BLaER1 (cell line): Measurements from ENCODE around the gene SCAF8.

Experiments used
- H3K27ac ChIP-seq: shearing (Covaris generic); formaldehyde crosslinking; 2 replicates; pipeline ENCODE4 v1.8.1; 2022
- H3K27me3 ChIP-seq: shearing (Covaris generic); formaldehyde crosslinking; 2 replicates; pipeline ENCODE4 v1.8.1; 2022
- H3K36me3 ChIP-seq: shearing (Covaris generic); formaldehyde crosslinking; 2 replicates; pipeline ENCODE4 v1.8.1; 2022
- H3K4me1 ChIP-seq: shearing (Covaris generic); formaldehyde crosslinking; 2 replicates; pipeline ENCODE4 v1.8.1; 2022
- H3K4me2 ChIP-seq: shearing (Covaris generic); formaldehyde crosslinking; 2 replicates; pipeline ENCODE4 v1.8.1; 2022
- H3K4me3 ChIP-seq: shearing (Covaris generic); formaldehyde crosslinking; 2 replicates; pipeline ENCODE4 v1.8.1; 2022
- H3K9ac ChIP-seq: shearing (Covaris generic); formaldehyde crosslinking; 2 replicates; pipeline ENCODE4 v1.8.1; 2022
- H3K9me3 ChIP-seq: shearing (Covaris generic); formaldehyde crosslinking; 2 replicates; pipeline ENCODE4 v1.8.1; 2022
- H4K20me1 ChIP-seq: shearing (Covaris generic); formaldehyde crosslinking; 2 replicates; pipeline ENCODE4 v1.8.1; 2022
- Cebpa-rat ChIP-seq: shearing (Covaris generic); IDR thresholded peaks from 2 replicates; pipeline ENCODE4 v1.8.1; 2022

The SCAF8 gene

GRCh38 chr6:154852687-154853086 lies 119.5 kb downstream of the SCAF8 start:
- no peak overlapping the region for H3K27ac ChIP-seq
- H3K36me3 ChIP-seq, result peaks cover 50% of the 10 kb centered on the region
- H3K4me2 ChIP-seq, result no peak overlapping the region
- no peak overlapping the region for H3K9ac ChIP-seq
- peaks cover 18% of the 10 kb centered on the region; the same call in 1 of the 2 replicates for H4K20me1 ChIP-seq
- H3K4me3 ChIP-seq, result no peak overlapping the region
- peaks cover 6% of the 10 kb centered on the region; the same call in 1 of the 2 replicates for H3K9me3 ChIP-seq
- no peaks in the 10 kb centered on the region for H3K27me3 ChIP-seq
- TF ChIP-seq Cebpa-rat, result no peak
- H3K4me1 ChIP-seq, result peaks cover 5% of the 10 kb centered on the region; the same call in 1 of the 2 replicates

DNA sequence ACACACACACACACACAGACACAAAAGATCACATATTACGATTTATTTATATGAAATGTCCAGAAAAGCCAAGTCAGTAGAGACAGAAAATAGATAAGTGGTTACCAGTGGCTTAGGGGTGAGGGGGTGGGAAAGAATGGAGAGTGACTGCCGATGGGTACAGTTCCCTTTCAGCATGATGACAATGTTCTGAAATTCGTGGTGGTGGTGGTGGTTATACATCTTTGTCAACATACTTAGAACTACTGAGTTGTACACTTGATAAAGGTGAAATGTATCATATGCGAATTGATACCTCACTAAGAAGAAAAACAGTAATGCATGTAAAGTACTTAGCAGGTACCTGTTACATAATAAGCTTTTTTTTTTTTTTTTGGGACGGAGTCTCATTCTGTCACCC lies 124.3 kb downstream of the SCAF8 start:
- Histone ChIP-seq H3K4me1 (no peaks in the 10 kb centered on the region), H3K9ac (no peak overlapping the region), H3K4me2 (no peak overlapping the region), H3K9me3 (peaks cover 6% of the 10 kb centered on the region; the same call in 1 of the 2 replicates), H3K27me3 (no peaks in the 10 kb centered on the region), H4K20me1 (no peaks in the 10 kb centered on the region), H3K36me3 (peaks cover 38% of the 10 kb centered on the region), H3K27ac (no peak overlapping the region), H3K4me3 (no peak overlapping the region)
- no peak for TF ChIP-seq Cebpa-rat

DNA sequence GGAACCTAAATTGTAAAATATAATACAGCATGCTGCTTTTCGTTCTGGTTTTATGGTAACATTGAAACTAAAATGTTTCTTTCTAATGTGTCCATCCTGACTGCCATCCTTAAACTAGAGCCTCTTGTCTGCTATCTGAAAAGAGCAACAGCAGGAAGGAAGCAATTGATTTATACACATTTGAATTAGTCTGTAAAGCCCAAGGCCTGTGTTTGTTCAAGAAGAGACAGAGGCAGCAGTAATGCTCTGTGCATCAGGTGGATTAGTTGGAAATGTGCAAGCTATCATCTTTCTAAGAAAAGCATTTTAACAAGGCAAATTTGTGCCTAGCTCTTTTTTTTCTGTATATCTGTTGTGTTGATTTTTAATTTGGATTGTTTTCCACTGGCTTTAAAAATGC lies 128.6 kb downstream of the SCAF8 start:
- Histone ChIP-seq H3K27ac (no peak overlapping the region), H4K20me1 (no peaks in the 10 kb centered on the region), H3K9me3 (peaks cover 5% of the 10 kb centered on the region; the same call in 1 of the 2 replicates), H3K9ac (no peak overlapping the region), H3K36me3 (peaks cover 34% of the 10 kb centered on the region), H3K4me2 (no peak overlapping the region), H3K4me1 (peaks cover 7% of the 10 kb centered on the region), H3K27me3 (no peaks in the 10 kb centered on the region), H3K4me3 (no peak overlapping the region)
- no peak for TF ChIP-seq Cebpa-rat

GRCh38 chr6:154862536-154862935 lies 129.3 kb downstream of the SCAF8 start:
- H3K9ac ChIP-seq, result no peak overlapping the region
- TF ChIP-seq Cebpa-rat, result no peak
- H3K4me1 ChIP-seq, result peaks cover 7% of the 10 kb centered on the region

DNA sequence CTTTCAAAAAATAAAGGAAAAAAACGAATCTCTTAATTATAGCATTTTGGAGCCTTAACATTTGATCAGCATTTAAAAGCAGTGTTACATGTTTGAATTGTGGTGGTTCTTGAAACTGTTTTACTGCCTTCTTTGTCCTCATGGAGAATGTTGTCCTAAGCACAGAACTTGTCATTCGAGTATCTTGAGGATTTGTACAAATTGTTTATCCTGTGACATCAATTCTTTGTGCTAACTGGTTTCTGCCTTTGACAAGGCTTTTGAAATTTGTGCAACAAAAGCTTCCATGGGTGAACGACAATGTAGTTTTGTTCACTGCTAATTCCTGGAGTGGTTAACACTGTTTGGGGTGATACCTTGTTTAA lies 130.8 kb downstream of the SCAF8 start:
- Histone ChIP-seq H3K4me2 (no peak overlapping the region), H3K4me3 (no peak overlapping the region), H3K27me3 (no peaks in the 10 kb centered on the region), H3K27ac (no peak overlapping the region), H3K9me3 (no peaks in the 10 kb centered on the region), H3K4me1 (peaks cover 7% of the 10 kb centered on the region), H3K9ac (no peak overlapping the region), H3K36me3 (peaks cover 24% of the 10 kb centered on the region), H4K20me1 (no peaks in the 10 kb centered on the region)
- TF ChIP-seq Cebpa-rat, result no peak

More at GRCh38 chr6:154862536-154862935, 129.3 kb downstream of the SCAF8 start:
- Histone ChIP-seq H3K9me3 (no peaks in the 10 kb centered on the region), H3K4me3 (no peak overlapping the region), H3K27ac (no peak overlapping the region), H3K36me3 (peaks cover 27% of the 10 kb centered on the region), H4K20me1 (no peaks in the 10 kb centered on the region), H3K27me3 (no peaks in the 10 kb centered on the region), H3K4me2 (no peak overlapping the region)

DNA sequence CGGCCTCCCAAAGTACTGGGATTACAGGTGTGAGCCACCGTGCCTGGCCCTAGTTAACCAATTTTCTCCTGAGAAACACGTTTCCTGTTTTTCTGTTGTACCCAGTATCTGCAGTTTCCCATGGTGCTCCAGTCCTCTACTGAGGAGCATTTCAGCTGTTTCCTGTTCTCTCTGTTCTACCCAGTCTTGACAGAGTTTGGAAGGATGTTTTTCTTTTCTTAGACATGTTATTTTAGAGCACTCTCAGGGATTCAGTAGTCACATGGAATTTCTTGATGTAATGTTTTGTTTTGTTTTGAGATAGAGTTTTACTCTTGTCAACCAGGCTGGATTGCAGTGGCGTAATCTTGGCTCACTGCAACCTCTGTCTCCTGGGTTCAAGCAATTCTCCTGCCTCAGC lies 132.1 kb downstream of the SCAF8 start:
- Histone ChIP-seq H3K9ac (no peak overlapping the region), H3K4me3 (no peak overlapping the region), H3K27ac (no peak overlapping the region), H3K36me3 (peaks cover 14% of the 10 kb centered on the region), H4K20me1 (no peaks in the 10 kb centered on the region), H3K9me3 (no peaks in the 10 kb centered on the region), H3K27me3 (no peaks in the 10 kb centered on the region), H3K4me2 (peak overlapping the region; percentile 26), H3K4me1 (peaks cover 7% of the 10 kb centered on the region)
- TF ChIP-seq Cebpa-rat, result no peak

DNA sequence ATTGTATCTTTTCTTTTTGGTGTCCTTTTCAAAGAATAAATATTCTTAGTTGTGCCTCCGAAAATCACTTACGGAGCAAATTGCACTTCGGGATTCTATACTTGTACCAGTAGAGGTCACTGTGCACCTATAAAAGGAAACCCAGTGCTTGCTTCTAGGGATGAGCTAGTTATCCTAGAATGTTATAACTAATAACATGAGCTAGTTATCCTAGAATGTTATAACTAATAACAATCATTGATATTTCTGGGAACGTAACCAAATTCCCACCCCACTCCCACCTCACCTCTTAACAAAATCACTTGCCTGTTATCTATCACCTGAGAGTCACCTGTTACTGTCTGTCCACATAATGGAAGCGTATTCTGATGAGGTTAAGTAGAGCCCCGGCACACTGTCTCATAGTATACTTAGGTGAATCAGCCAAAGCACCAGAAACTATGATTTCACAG lies 135.0 kb downstream of the SCAF8 start:
- Histone ChIP-seq H3K27me3 (no peaks in the 10 kb centered on the region), H3K9me3 (no peaks in the 10 kb centered on the region), H3K36me3 (peaks cover 20% of the 10 kb centered on the region), H3K27ac (no peak overlapping the region), H4K20me1 (peaks cover 9% of the 10 kb centered on the region; the same call in 1 of the 2 replicates), H3K4me2 (no peak overlapping the region), H3K4me1 (peaks cover 7% of the 10 kb centered on the region), H3K4me3 (no peak overlapping the region), H3K9ac (no peak overlapping the region)
- TF ChIP-seq Cebpa-rat, result no peak

DNA sequence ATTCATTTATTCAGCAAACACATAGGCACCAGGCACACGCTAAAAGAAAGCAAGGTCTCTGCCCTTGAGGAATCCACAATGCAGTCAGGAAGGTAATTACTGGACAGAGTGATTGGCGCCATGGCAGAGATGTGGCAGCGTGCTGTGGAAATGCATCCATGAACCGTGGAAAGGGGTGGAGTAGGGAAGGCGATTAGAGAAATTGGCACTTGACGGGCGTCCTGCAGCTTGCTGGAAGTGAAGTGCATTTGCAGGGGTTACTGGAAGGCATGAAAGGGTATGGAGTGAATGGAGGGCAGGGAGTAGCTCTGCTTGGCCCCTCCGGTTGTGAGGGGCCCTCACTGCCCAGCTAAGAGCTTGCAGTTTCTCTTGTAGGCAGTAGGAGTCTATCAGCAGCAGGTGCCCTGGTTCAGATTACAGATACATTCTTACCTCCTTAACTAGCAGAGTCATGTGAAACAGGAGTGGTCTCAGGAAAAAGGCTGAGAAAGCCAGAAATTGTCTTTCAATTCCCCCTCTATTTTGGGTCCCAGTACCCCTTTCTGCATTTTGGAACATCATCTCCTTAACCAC lies 139.4 kb downstream of the SCAF8 start:
- H3K4me1 ChIP-seq, result no peaks in the 10 kb centered on the region
- no peak overlapping the region for H3K4me3 ChIP-seq
- H4K20me1 ChIP-seq, result peaks cover 9% of the 10 kb centered on the region; the same call in 1 of the 2 replicates
- no peaks in the 10 kb centered on the region for H3K27me3 ChIP-seq
- H3K9ac ChIP-seq, result no peak overlapping the region
- no peak overlapping the region for H3K4me2 ChIP-seq
- H3K9me3 ChIP-seq, result no peaks in the 10 kb centered on the region
- TF ChIP-seq Cebpa-rat, result no peak
- H3K27ac ChIP-seq, result no peak overlapping the region
- H3K36me3 ChIP-seq, result peaks cover 7% of the 10 kb centered on the region; the same call in 1 of the 2 replicates

DNA sequence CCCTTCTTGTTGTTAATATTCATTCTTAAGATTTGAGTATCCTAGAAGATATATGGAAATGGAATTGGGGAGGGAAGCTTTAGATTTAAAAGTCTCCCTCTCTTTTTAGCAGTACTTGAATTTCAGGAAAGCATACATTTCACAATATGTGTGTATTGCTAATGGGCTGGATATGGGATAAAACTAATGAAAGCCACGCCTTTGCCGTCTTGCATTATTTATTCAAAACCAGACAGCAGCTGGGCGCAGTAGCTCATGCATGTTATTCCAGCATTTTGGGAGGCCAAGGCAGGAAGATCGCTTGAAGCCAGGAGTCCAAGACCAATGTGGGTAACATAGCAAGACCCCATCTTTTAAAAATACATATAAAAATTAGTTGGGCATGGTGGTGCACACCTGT lies 140.3 kb downstream of the SCAF8 start:
- Histone ChIP-seq H3K27me3 (no peaks in the 10 kb centered on the region), H3K4me3 (no peak overlapping the region), H3K9ac (no peak overlapping the region)

DNA sequence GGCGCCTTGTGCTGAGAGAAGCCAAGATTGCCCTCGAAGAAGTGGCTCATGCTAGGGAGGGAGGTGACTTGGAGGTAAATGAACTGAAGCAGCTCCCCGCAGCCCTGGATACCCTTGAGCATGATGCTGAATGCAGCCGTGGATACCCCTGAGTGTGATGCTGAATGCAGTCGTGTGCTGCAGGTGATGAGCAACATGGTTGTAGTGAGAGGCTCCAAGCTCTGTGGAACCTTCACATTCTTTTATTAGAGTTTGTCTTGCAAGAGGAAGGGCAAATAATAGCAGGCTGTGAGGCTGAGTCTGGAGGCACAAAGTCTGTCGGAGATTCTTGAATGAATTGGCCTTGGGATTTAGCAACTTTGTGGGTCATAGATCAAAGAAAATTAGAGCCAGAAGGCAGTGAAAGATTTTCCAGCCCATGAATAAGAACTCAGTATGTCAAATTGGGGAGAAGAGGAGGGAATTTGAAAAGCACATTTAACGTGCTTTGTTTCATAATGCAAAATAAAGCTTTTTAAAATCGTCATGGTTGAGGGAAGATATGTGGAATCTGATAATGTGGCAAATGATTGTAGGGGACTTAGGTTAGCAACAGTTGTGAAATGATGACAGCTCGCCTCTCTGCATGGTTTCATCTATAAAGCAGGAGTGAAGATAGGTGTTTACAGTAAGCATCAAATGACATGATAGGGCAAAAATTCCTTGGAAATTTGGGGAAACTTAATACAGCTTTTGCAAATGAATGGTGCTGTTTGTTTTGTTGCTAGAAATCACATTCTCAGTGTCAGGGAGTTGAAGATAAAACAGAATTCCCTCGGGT lies 141.8 kb downstream of the SCAF8 start:
- peaks cover 9% of the 10 kb centered on the region; the same call in 1 of the 2 replicates for H4K20me1 ChIP-seq

More for the DNA sequence above, 140.3 kb downstream of the SCAF8 start:
- Histone ChIP-seq H3K36me3 (peaks cover 7% of the 10 kb centered on the region; the same call in 1 of the 2 replicates), H3K4me2 (no peak overlapping the region), H3K27ac (no peak overlapping the region), H3K9me3 (no peaks in the 10 kb centered on the region), H4K20me1 (peaks cover 9% of the 10 kb centered on the region; the same call in 1 of the 2 replicates), H3K4me1 (no peaks in the 10 kb centered on the region)
- no peak for TF ChIP-seq Cebpa-rat

More for the DNA sequence above, 141.8 kb downstream of the SCAF8 start:
- no peak overlapping the region for H3K4me3 ChIP-seq
- H3K27me3 ChIP-seq, result no peaks in the 10 kb centered on the region
- no peak overlapping the region for H3K9ac ChIP-seq
- no peak overlapping the region for H3K4me2 ChIP-seq
- peaks cover 7% of the 10 kb centered on the region; the same call in 1 of the 2 replicates for H3K36me3 ChIP-seq
- H3K9me3 ChIP-seq, result no peaks in the 10 kb centered on the region
- H3K4me1 ChIP-seq, result no peaks in the 10 kb centered on the region
- TF ChIP-seq Cebpa-rat, result no peak
- no peak overlapping the region for H3K27ac ChIP-seq
